ENCODE results near the gene HECW1. TPM values are rescaled to one million over a fixed set of nuclear protein-coding genes. Genes with fewer than 3 reads are reported as not detected.

Gene HECW1
- total and polyA plus RNA-seq, 2 of the 8 experiments (the other 6 are each of a cell fraction or from before 2014, with no cell fraction given): 2.9 to 12.7 TPM

- Histone ChIP-seq H4K5ac (ENCODE audit: insufficient read length, low read depth, low read length) (no peak overlapping the region), H3K4me3 (ENCODE audit: extremely low read depth in 1 of 4, insufficient read depth in 2 of 4, low read depth in 3 of 4, low read length in 4 of 4) (no peak overlapping the region), H3K23ac (ENCODE audit: insufficient read length) (no peak overlapping the region), H3K56ac (replicated peaks; ENCODE audit: insufficient read length, low read depth, low read length) (no peak overlapping the region), H3K4ac (replicated peaks; ENCODE audit: insufficient read length, low read depth, low read length) (no peak overlapping the region), H4K8ac (ENCODE audit: extremely low read depth, insufficient read depth, low read length) (no peak overlapping the region), H4K20me1 (replicated peaks in 1 of 2; ENCODE audit: control insufficient read depth in 1 of 2, insufficient read depth in 2 of 2, low read length in 2 of 2) (no peaks in the 10 kb centered on the region), H2AK5ac (ENCODE audit: low read depth, low read length) (no peak overlapping the region), H3K27ac (ENCODE audit: low read depth, low read length) (no peak overlapping the region), H2AFZ (ENCODE audit: low read length) (no peak overlapping the region), H3K14ac (ENCODE audit: insufficient read length) (no peak overlapping the region), H3K9ac (replicated peaks in 1 of 4; ENCODE audit: extremely low read depth in 1 of 4, low read depth in 3 of 4, low read length in 3 of 4) (no peak overlapping the region), H2BK20ac (ENCODE audit: low read length) (no peak overlapping the region), H3K79me2 (ENCODE audit: control insufficient read depth in 1 of 2, insufficient read depth in 2 of 2, low read length in 2 of 2) (no peaks in the 10 kb centered on the region), H3K4me2 (ENCODE audit: insufficient read depth in 1 of 2, low read depth in 2 of 2, low read length in 2 of 2) (no peak overlapping the region), H3K79me1 (ENCODE audit: low read depth, low read length) (no peaks in the 10 kb centered on the region), H4K91ac (replicated peaks; ENCODE audit: insufficient read length, low read length) (no peak overlapping the region), H3K27me3 (replicated peaks in 1 of 4; ENCODE audit: control insufficient read depth in 3 of 4, extremely low read depth in 1 of 4, insufficient read depth in 3 of 4, low read length in 3 of 4) (no peaks in the 10 kb centered on the region), H3K36me3 (ENCODE audit: control insufficient read depth in 2 of 4, insufficient read depth in 4 of 4, low read length in 3 of 4) (no peaks in the 10 kb centered on the region), H2BK12ac (ENCODE audit: low read depth, low read length) (no peak overlapping the region), H3K9me3 (ENCODE audit: insufficient read depth in 2 of 2, low read depth in 1 of 2, low read length in 1 of 2) (no peaks in the 10 kb centered on the region), H2BK120ac (replicated peaks; ENCODE audit: low read depth, low read length) (no peak overlapping the region), H3K23me2 (ENCODE audit: low read depth, low read length) (no peaks in the 10 kb centered on the region; the same call in 1 of the 2 replicates), H3K4me1 (replicated peaks in 1 of 4; ENCODE audit: control insufficient read depth in 3 of 4, insufficient read depth in 4 of 4, low read length in 3 of 4) (no peaks in the 10 kb centered on the region), H2BK5ac (ENCODE audit: low read depth, low read length) (no peak overlapping the region), H2BK15ac (ENCODE audit: low read length) (no peak overlapping the region), H3K18ac (ENCODE audit: extremely low read depth, low read length) (no peak overlapping the region)
- DNase-seq (ENCODE audit: low read depth in 1 of 2, low spot score in 2 of 2): no peak
- ChIA-PET POLR2A (ENCODE audit: partially characterized antibody) (no interaction called here), CTCF (ENCODE audit: partially characterized antibody) (no interaction called here)
- FAIRE-seq: no peak
- no peak for TF ChIP-seq ATF3 (IDR thresholded peaks at IDR 0.05; ENCODE audit: insufficient read depth, low read depth, low read length)
- 86% methylated on average over 4 of the region's 4 CpGs; no CpG with 5 or more reads in 1 of the 2 experiments for WGBS, 2 experiments (ENCODE audit: extremely low coverage in 1 of 2, insufficient coverage in 1 of 2, insufficient read length in 1 of 2, insufficient replicate concordance in 2 of 2, low coverage in 1 of 2, low lambda C conversion rate in 2 of 2, missing lambda C conversion rate in 1 of 2)
Observed at GRCh38 chr7:43096875-43097274, 15.6 kb upstream of the HECW1 start.

All from H1 (cell line).